HG03439 (cell line): Measurements from ENCODE around the gene NBL1.
"Not testable (repeated sequence)": the region's sequence is repeated elsewhere in the genome, so short reads cannot be mapped to it uniquely, and the experiment has no call there.

Source experiments
- ATAC-seq: cut with Tn5 transposase; IDR thresholded peaks from one replicate; pipeline ENCODE4 v1.9.1; 2021; ENCODE audit warnings: mild to moderate bottlenecking, moderate library complexity; ENCODE audit not compliant: unreplicated experiment

Gene NBL1

GRCh38 chr1:19621274-19621950 lies 22.7 kb upstream of the NBL1 start:
- ATAC-seq: no peak

GRCh38 chr1:19622204-19622603 lies 21.9 kb upstream of the NBL1 start:
- no peak for ATAC-seq

GRCh38 chr1:19623523-19623922 lies 20.6 kb upstream of the NBL1 start:
- ATAC-seq: no peak

GRCh38 chr1:19625291-19625937 lies 18.7 kb upstream of the NBL1 start:
- ATAC-seq: no peak

- ATAC-seq: no peak
Observed at GRCh38 chr1:19628879-19629278, 15.2 kb upstream of the NBL1 start.

- no peak for ATAC-seq
Observed at GRCh38 chr1:19629357-19629756, 14.8 kb upstream of the NBL1 start.

GRCh38 chr1:19630192-19630591 lies 13.9 kb upstream of the NBL1 start:
- ATAC-seq: not testable (repeated sequence)

- no peak for ATAC-seq
Observed at GRCh38 chr1:19630720-19631395, 13.3 kb upstream of the NBL1 start.

GRCh38 chr1:19632211-19632610 lies 11.9 kb upstream of the NBL1 start:
- ATAC-seq: no peak

- no peak for ATAC-seq
Observed at GRCh38 chr1:19633106-19633505, 11.0 kb upstream of the NBL1 start.

- not testable (repeated sequence) for ATAC-seq
Observed at GRCh38 chr1:19635064-19635463, 9.0 kb upstream of the NBL1 start.

GRCh38 chr1:19635646-19636045 lies 8.5 kb upstream of the NBL1 start:
- ATAC-seq: no peak

- no peak for ATAC-seq
Observed at GRCh38 chr1:19636065-19636464, 8.0 kb upstream of the NBL1 start.

GRCh38 chr1:19636749-19637148 lies 7.4 kb upstream of the NBL1 start:
- ATAC-seq: not testable (repeated sequence)

GRCh38 chr1:19637606-19638005 lies 6.5 kb upstream of the NBL1 start:
- no peak for ATAC-seq

- ATAC-seq: not testable (repeated sequence)
Observed at GRCh38 chr1:19639228-19639627, 4.9 kb upstream of the NBL1 start.

- no peak for ATAC-seq
Observed at GRCh38 chr1:19639999-19640362, 4.1 kb upstream of the NBL1 start.

- no peak for ATAC-seq
Observed at GRCh38 chr1:19640363-19641316, 3.5 kb upstream of the NBL1 start.

- no peak for ATAC-seq
Observed at GRCh38 chr1:19643121-19643520, 990 bp upstream of the NBL1 start.

- no peak for ATAC-seq
Observed at GRCh38 chr1:19644395-19644680, 227 bp downstream of the NBL1 start.

GRCh38 chr1:19644681-19645410 lies 735 bp downstream of the NBL1 start:
- no peak for ATAC-seq
